ENCODE measurements around the gene SETD1A.

The SETD1A gene

GRCh38 chr16:30953511-30954124 lies 3.9 kb upstream of the SETD1A start:
- peak; percentile 73 for DNase-seq (ENCODE audit: low spot score)

DNA sequence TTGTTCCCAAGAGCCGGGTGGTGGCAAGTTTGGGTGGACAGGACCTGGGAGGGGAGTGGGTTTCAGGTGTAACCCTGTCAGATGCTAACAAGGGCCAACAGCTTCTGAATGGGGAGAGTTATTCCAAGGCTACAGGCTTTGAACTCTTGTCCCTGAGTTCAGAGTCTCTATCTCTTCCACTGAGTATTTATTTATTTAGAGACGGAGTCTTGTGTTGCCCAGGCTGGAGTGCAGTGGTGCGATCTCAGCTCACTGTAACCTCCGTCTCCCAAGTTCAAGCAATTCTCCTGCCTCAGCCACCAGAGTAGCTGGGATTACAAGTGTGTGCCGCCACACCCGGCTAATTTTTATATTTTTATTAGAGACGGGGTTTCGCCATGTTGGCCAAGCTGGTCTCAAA lies 2.6 kb upstream of the SETD1A start:
- no peak for DNase-seq (ENCODE audit: low spot score)

DNA sequence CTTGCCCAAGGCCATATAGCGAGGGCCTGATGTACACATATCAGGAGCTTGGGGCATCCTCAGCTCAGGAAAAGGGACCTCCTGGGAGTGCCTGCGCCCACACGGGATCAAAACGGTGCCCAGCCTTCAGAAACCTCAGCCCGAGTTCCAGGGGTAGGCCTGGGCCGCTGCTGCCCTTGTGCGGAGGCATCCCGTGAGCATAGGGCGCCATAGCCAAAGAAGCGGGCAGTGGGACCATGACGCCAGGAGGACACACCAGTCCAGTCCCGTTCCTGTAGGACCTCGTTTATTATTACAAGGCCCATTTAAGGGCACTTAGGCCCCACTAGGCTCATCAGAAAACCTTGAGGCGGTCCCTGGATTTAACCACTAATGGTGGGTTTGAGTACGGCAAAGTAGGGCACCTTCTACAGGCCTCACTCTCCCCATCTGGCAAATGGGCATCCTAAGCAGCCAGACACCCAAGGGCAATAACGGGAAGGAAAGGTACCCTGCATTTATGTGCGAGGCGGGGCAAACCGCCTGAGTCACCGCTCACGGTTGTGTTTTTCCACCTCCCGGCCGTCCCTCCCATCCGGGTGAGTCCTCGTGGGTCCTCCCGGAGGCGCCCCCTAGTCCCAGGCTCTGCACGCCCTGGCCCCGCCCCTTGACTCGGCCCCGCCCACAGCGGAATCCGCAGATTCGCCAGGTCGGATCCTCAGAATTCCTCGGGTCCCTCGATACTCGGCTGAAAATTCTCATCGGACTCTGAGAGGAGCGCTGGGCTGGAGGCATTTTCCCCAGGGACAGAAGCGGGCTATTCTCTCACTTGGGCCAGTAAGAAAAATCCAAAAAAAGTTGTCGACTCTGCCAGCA lies 726 bp upstream of the SETD1A start:
- peak; percentile 70 for DNase-seq (ENCODE audit: low spot score)

- DNase-seq (ENCODE audit: low spot score): peak; percentile 54
Measured at GRCh38 chr16:30958175-30959079, 873 bp downstream of the SETD1A start.

DNA sequence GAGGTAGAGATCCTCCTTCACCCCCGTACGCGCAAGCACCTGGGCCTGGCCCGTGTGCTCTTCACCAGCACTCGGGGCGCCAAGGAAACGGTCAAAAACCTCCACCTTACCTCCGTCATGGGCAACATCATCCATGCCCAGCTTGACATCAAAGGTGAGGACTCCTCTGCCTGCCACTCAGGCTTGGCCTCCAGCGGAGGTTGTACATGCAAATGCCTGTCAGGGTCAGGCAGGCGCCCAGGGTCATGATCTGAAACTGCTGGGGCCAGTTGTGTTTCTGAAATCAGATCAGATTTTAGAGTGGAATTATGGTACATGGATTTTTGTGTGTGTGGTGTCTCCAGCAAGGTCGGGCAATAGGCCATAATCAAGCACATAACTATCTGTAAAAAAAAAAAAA lies 3.8 kb downstream of the SETD1A start:
- DNase-seq (ENCODE audit: low spot score): no peak

- no peak for DNase-seq (ENCODE audit: low spot score)
Measured at GRCh38 chr16:30963925-30964511, 6.5 kb downstream of the SETD1A start.

DNA sequence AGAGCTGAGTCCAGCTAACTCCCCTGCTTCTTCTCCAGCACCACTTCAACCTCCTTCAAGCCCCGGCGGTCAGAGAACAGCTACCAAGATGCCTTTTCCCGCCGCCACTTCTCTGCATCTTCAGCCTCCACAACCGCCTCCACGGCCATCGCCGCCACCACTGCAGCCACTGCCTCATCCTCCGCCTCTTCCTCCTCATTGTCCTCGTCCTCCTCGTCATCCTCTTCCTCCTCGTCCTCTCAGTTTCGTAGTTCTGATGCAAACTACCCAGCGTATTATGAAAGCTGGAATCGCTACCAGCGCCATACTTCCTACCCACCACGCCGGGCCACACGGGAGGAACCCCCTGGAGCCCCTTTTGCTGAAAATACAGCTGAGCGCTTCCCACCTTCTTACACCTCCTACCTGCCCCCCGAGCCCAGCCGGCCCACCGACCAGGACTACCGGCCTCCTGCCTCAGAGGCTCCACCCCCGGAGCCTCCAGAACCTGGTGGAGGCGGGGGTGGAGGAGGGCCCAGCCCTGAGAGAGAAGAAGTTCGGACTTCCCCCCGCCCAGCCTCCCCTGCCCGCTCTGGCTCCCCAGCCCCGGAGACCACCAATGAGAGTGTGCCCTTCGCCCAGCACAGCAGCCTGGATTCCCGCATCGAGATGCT lies 7.1 kb downstream of the SETD1A start:
- no peak for DNase-seq (ENCODE audit: low spot score)

DNA sequence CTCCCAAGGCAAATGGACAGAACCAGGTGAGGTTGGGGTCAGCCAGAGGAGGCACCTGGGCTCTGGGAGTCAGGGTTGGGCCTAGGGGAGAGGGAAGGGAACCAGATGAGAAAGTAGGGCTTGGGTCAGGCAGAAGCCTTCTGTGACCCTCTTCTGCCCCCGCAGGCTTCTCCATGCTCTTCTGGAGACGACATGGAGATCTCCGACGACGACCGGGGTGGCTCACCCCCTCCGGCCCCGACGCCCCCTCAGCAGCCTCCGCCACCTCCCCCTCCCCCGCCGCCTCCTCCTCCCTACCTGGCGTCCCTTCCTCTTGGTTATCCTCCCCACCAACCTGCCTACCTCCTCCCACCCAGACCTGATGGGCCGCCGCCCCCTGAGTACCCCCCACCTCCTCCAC lies 7.9 kb downstream of the SETD1A start:
- DNase-seq (ENCODE audit: low spot score): no peak

GRCh38 chr16:30966033-30966619 lies 8.6 kb downstream of the SETD1A start:
- no peak for DNase-seq (ENCODE audit: low spot score)

DNA sequence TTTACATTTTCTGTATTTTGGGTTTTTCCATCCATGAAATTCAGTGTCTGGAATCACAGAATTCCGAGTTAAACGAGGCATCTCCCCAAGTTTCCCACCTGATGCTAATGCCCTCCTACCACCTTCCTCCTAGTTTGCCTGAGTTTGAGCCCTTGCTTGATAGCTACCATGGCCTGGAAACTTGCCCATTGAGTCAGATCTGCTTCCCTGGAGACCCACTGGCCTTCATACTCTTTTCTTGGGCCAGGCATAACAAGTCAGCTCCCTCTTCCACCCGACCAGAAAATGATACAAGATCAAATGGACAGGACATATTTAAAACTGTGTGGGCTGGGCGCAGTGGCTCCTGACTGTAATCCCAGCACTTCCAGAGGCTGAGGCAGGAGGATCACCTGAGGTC lies 10.2 kb downstream of the SETD1A start:
- no peak for DNase-seq (ENCODE audit: low spot score)

DNA sequence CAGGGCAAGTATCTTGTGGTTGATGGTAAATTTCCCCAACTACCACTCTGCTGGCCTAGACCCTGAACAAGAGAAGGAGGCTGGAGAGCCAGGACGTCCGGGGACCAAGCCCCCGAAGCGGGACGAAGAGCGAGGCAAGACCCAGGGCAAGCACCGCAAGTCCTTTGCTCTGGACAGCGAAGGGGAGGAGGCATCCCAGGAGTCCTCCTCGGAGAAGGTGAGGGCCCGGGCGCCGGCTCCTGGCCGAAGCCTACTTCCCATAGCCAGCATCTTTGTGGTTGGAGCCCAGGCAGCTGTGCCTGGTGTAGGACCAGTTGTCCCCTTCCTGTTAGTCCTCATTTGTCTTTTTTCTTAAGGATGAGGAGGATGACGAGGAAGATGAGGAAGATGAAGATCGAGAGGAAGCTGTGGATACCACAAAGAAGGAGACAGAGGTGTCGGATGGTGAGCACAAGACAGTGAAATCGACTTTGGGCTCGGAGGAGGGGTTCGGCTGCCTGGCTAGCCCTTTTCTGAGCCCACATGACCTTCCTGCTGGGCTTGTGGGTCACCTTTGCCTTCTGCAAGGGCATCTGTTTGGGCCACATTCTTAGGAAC lies 11.8 kb downstream of the SETD1A start:
- DNase-seq (ENCODE audit: low spot score): no peak

- DNase-seq (ENCODE audit: low spot score): no peak
Measured at GRCh38 chr16:30971298-30971697, 13.7 kb downstream of the SETD1A start.

GRCh38 chr16:30972872-30973271 lies 15.3 kb downstream of the SETD1A start:
- DNase-seq (ENCODE audit: low spot score): no peak

DNA sequence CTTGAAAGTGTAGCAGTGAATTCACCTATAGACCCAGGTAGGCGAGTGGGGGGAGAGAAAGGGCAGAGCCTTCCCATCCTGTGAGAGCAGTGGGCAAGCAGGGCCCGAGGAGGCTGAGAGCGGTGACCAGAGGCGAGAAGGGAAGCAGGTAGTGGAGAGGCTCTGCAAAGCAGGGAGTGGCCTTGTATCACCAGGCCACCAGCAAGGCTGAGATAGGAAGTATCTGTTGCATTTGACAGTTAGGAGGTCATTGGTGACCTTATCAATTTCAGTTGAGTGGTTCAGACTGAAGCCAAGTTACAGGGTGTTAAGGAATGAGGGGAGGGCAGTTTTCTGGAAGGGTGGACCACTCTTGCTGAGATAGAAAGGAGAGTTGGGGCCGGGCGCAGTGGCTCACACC lies 16.8 kb downstream of the SETD1A start:
- no peak for DNase-seq (ENCODE audit: low spot score)

GRCh38 chr16:30976486-30976885 lies 18.9 kb downstream of the SETD1A start:
- no peak for DNase-seq (ENCODE audit: low spot score)

- DNase-seq (ENCODE audit: low spot score): no peak
Measured at GRCh38 chr16:30977502-30977901, 19.9 kb downstream of the SETD1A start.

DNA sequence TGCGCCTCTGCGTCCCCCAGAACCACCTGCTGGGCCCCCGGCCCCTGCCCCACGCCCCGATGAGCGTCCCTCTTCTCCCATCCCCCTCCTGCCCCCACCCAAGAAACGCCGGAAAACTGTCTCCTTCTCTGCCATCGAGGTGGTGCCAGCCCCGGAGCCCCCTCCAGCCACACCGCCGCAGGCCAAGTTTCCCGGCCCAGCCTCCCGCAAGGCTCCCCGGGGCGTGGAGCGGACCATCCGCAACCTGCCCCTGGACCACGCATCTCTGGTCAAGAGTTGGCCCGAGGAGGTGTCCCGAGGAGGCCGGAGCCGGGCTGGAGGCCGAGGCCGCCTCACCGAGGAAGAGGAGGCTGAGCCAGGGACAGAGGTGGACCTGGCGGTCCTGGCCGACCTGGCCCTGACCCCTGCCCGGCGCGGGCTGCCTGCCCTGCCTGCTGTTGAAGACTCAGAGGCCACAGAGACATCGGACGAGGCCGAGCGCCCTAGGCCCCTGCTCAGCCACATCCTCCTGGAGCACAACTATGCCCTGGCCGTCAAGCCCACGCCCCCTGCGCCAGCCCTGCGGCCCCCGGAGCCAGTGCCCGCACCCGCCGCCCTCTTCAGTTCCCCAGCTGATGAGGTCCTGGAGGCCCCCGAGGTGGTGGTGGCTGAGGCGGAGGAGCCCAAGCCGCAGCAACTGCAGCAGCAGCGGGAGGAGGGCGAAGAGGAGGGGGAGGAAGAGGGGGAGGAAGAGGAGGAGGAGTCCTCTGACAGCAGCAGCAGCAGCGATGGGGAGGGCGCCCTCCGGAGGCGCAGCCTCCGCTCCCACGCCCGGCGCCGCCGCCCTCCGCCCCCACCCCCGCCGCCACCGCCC lies 21.8 kb downstream of the SETD1A start:
- no peak for DNase-seq (ENCODE audit: low spot score)

- no peak for DNase-seq (ENCODE audit: low spot score)
Measured at GRCh38 chr16:30980023-30980371, 22.4 kb downstream of the SETD1A start.

DNA sequence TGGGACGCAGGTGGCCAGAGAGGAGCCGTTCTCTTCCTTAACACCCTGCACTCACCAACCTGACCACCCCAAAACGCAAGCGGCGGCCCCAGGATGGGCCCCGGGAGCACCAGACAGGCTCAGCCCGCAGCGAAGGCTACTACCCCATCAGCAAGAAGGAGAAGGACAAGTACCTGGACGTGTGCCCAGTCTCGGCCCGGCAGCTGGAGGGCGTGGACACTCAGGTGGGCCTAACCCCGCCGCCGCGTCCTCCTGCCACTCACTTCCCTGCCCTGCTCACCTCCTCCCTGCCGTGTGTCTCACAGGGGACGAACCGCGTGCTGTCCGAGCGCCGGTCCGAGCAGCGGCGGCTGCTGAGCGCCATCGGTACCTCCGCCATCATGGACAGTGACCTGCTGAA lies 22.9 kb downstream of the SETD1A start:
- DNase-seq (ENCODE audit: low spot score): no peak

GRCh38 chr16:30980959-30981358 lies 23.4 kb downstream of the SETD1A start:
- DNase-seq (ENCODE audit: low spot score): no peak

Measured in globus pallidus (tissue), 1 donor.